ENCODE measurements around the gene ECHDC3. TPM values are rescaled to one million over a fixed set of nuclear protein-coding genes. Genes with fewer than 3 reads are reported as not detected.

Gene ECHDC3
- total and polyA plus RNA-seq, 2 of the 8 experiments (the other 6 are each of a cell fraction or from before 2014, with no cell fraction given), result 15.6 to 19.9 TPM

DNA sequence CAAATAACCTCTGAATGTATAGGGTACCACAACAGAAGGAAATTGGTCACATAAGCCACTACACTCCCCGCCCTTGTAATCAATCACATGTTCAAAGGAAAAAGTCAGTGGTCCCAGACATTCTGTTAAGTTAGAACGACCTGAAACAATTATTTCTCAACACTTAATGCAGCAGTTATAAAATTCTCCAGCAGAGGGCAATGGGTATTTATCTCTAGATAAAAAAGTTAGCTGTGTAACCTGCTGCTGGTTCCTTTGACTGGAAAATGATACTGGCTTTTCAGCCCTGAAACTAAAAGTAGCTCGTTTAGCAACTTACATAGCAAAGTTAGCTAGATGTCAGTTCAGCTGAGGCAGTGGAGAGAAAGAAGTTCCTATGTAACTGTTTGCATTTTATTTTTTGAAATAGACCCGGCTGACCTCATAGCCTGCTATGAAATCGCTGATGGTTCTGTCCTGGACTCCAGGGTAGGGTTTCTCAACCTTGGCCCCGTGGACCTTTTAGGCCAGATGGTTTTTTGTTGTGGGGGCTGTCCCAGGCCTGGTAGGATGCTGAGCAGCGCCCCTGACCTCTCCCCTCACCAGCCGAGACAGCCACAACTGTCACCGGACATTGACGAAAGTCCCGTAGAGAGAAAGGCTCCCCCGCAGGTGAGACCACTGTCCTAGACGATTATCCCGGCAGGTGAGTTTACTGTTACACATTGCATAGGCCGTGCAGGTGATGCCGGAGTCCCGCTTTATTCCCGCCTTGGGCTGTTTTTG is 40.8 kb downstream of the ECHDC3 start (continued):
- TF ChIP-seq, protein P1, sequence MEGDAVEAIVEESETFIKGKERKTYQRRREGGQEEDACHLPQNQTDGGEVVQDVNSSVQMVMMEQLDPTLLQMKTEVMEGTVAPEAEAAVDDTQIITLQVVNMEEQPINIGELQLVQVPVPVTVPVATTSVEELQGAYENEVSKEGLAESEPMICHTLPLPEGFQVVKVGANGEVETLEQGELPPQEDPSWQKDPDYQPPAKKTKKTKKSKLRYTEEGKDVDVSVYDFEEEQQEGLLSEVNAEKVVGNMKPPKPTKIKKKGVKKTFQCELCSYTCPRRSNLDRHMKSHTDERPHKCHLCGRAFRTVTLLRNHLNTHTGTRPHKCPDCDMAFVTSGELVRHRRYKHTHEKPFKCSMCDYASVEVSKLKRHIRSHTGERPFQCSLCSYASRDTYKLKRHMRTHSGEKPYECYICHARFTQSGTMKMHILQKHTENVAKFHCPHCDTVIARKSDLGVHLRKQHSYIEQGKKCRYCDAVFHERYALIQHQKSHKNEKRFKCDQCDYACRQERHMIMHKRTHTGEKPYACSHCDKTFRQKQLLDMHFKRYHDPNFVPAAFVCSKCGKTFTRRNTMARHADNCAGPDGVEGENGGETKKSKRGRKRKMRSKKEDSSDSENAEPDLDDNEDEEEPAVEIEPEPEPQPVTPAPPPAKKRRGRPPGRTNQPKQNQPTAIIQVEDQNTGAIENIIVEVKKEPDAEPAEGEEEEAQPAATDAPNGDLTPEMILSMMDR (IDR thresholded peaks at IDR 0.05; ENCODE audit: control extremely low read depth in 1 of 3, insufficient read depth in 1 of 3, low read depth in 1 of 3, low read length in 3 of 3), result peak in 2 of 3 experiments; percentile 41 to 54; a peak in 2 of 4 replicates

Data from H1 (cell line).